Left colon (tissue), 2 donors: ENCODE measurements around the gene GRM6. TPM values are rescaled to one million over a fixed set of nuclear protein-coding genes. Genes with fewer than 3 reads are reported as not detected.

Experiments used
- ATAC-seq: fragments of 200-7000 bp; cut with Tn5 transposase; one replicate; pipeline ENCODE4 v1.9.1; 2020; ENCODE audit warnings: mild to moderate bottlenecking, moderate library complexity
- DNase-seq, 2 donors: peaks; one replicate each; pipeline ENCODE4 v3.0.0-alpha.2; 2020
- intact Hi-C, 2 donors: fragments of 100-400 bp; cut with DNase I in 1 of 2; cut with micrococcal nuclease in 1 of 2; formaldehyde crosslinking; loops; one replicate each; pipeline versions ENCODE4 v1.11.2 to v1.14.0; 2022; cut with DNase I, micrococcal nuclease
- total RNA-seq, 2 donors: library from RNA; stranded (reverse); fragmentation: NEBNext Ultra II Directional; extraction: Animal tissue kit (Norgen Biotek cat#: 25700); gene quantifications; one replicate each; pipeline ENCODE4 v1.2.1, GENCODE V29; 2021
- donor health status: DM: no; HTN: no; CAD: no.
- donor health status: DM: yes; HTN: yes; CAD: no.

GRM6 gene
- total RNA-seq, 2 donors from 2014 or later: not detected

DNA sequence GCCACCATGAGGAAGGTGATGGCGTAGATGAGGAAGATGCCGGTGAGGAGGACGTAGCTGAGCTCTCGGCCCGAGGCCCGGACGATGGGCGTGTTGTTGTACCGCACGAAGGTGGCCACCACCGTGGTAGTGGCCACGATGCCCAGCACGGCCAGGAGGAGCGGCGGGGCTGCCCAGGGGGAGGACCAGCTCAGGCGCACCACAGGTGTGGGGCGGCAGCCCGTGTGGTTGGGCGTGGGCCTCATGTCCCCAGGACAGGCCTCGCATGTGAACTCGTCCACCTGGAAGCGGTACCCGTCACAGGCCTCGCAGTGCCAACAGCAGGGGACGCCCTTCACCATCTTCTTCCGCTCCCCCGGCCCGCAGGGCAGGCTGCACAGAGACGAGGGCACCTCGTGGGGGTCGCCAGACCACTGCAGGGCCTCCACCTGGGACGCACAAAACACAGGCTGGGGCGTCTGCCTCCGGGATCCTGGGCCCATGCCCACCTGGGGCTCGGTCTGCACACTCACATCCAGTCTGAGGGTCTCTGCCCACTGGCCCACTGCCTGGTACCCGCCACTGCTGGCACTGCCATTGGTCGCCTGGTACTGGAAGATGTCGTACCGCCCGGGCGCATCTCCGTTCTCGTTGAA, 8.7 kb downstream of the GRM6 start:
- ATAC-seq (no peak), DNase-seq (no peak)
- intact Hi-C loops: no loop called here

DNA sequence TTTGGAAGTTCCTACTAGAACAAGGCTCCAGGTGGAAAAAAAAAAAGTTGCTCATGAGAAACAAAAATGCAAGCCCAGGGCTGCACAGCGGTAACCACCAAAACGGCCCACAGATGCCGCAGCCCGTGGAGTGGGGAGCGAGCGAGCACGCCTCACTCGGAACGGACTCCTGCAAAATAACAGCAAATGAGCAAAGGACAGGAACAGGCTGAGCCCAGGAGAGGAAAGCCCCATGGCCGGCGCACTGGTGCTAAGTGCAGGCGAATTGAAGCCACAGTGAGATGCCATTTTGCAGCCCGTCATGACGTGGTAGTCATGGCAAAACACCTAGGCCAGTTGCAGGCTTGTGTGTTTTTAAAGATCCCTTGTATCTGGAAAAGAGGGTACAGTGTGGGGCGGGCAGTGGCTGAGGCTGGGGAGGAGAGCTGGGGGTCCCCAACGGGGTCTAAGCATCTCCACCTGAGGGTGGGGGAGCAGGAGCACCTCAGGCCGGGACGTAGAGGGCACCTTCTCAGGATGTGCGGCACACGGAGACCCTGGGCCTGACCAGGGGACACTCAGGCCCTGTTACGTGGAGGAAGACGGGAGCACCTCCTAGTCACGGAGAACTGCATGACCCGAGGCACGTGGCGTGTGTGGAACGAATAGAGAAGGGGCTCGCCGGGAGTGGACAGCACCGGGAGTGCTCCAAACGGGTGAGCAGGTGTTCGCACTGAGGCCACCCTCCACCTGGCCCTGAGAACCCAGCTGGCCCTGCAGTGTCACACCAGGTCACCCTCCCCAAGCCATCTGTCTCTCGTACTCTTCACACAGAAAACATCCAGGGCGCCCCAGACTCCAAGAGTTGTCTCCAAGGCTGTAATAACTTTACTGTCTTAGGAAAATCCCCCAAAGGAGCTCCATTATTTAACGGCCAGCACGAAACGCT, 10.7 kb downstream of the GRM6 start:
- DNase-seq (no peak), ATAC-seq (no peak)
- intact Hi-C loops: no loop called here

DNA sequence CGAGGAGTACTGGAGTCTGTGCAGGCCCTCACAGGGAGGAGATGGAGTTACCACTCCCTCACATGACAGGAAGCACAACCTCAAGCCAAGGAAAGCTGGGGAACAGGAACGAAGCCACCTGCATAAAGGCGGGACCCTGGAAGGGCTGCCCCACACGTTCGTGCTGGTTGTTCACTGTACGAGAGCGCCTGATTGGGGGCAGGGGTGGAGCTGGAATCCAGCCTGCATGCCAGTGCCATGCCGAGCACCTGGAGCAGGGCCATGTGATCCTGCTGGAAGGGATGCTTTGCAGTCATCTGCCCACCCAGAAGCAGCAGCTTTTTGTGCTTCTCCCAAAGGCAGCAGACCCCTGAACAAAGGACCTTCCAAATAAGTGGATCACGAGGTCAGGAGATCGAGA, 11.4 kb downstream of the GRM6 start:
- no peak for ATAC-seq
- intact Hi-C loops: no loop called here
- no peak for DNase-seq

DNA sequence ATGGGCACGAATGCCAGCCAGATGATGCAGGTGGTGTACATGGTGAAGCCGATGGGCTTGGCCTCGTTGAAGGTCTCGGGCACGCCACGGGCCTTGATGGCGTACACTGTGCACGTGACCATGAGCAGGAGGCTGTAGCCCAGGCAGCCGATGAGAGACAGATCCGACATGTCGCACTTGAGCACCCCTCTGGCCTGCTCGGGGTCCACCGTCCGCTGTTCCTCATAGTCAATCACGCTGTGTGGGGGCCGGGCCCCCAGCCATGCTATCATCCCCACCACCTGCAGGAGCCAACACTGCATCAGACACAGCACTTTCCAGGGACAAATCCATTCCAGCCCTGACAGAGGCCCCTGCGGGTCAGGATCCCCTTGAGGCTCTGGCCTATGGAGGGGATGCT, 12.2 kb downstream of the GRM6 start:
- intact Hi-C loops: no loop called here
- ATAC-seq (no peak), DNase-seq (no peak)

DNA sequence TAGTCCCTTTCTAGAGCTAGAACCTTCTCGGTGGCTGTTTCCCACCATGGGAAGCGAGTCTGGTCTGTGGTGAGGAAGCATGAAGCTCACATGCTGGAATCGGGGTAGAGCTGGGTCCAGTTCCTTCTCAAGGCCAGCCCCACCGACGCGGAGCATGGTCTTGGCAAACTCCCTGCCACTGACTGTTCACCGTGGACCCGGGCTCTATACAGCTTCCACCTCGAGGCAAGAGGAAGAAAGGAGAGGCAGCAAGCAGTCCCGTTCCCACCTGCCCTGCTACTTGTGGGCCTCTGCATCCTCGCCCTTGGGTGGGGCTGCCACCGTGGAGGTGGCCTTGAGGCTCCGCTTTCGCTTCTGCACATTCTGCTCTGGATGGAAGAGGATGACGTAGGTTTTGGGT, 13.7 kb downstream of the GRM6 start:
- intact Hi-C loops: no loop called here

DNA sequence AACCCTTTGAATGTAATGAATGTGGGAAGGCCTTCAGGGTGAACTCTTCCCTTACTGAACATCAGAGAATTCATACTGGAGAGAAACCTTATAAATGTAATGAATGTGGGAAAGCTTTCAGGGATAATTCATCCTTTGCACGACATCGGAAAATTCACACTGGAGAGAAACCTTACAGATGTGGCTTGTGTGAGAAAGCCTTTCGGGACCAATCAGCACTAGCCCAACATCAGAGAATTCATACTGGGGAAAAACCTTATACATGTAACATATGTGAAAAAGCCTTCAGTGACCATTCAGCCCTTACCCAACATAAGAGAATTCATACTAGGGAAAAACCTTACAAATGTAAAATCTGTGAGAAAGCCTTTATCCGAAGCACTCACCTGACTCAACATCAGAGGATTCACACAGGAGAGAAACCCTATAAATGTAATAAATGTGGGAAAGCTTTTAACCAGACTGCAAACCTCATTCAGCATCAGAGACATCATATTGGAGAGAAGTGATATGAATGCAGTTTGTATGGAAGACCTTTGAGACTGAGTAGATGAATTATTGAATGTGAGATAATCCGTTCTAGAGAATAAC, 29.6 kb downstream of the GRM6 start:
- ATAC-seq (no peak), DNase-seq (no peak)
- intact Hi-C loops: no loop called here

More for the DNA sequence above, 13.7 kb downstream of the GRM6 start:
- ATAC-seq: no peak
- no peak for DNase-seq

DNA sequence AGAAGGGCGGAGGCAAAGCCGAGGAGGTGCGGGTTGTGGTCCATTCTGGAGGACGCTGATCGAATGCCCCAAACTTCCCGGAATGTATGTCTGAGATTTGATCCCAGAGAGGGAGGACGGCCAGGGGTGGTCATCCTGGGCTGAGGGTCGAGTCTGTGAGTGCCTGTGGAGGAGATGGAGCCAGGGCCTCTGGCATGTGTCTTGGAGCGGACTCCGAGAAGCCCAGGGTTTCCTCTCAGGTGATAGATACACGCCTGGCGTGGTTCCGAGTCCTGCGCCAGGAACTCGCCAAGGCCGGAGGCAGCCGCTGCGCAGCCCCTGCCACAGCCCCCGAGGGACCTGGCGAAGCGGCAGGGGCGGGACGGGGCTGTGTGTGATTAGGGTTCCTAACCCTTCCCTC, 53.8 kb downstream of the GRM6 start:
- peak; percentile 27 for ATAC-seq
- DNase-seq: peak in 1 of 2 donors; percentile 12

DNA sequence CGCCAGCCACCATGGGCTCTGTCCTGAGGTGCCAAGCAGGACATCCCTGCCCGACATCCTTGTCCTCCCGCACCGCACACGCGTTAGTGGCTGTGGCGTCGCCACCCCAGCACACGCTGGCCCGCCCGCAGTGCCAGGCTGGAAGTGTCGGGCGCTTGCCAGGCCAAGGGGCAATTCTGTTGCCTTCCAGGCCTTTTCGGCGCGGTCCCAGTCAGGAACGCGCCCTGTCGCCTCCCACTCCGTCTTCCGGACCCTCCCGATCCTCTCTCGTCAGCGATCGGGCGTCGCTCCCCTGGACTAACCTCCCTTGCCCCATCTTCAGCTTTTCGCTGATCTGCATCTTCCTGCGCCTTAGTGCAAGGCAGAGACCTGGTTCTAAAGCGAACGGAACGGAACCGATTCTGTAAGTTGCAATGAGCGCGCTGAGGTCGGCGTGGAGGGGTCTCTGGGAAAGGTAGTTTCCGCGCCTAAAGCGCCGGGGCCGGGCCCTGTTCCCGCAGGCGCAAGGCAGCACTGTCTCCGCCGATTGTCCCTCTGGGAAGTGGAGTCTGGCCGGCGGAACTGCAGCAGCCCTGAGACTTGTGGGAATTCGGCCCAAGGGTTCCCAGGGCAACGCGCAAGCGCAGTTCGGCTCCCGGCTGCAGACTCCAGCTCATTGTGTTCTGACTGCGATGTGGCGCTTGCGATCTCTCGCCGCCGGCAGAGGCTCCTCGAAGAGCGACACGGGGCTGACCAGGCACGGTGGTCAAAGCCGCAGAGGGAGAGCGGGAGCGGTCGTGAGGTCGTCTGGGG, 54.4 kb downstream of the GRM6 start, which contains the start of gene ZNF454:
Gene ZNF454, plus strand, starts transcription at position 630 of the 792 bp plus-strand sequence. CDS start 1,594 bp downstream, outside the sequence.
- intact Hi-C loops: no loop called here
- DNase-seq (peak; percentile 83 to 87), ATAC-seq (peak; percentile 99)

More for the DNA sequence above, 53.8 kb downstream of the GRM6 start:
- intact Hi-C loops: no loop called here

DNA sequence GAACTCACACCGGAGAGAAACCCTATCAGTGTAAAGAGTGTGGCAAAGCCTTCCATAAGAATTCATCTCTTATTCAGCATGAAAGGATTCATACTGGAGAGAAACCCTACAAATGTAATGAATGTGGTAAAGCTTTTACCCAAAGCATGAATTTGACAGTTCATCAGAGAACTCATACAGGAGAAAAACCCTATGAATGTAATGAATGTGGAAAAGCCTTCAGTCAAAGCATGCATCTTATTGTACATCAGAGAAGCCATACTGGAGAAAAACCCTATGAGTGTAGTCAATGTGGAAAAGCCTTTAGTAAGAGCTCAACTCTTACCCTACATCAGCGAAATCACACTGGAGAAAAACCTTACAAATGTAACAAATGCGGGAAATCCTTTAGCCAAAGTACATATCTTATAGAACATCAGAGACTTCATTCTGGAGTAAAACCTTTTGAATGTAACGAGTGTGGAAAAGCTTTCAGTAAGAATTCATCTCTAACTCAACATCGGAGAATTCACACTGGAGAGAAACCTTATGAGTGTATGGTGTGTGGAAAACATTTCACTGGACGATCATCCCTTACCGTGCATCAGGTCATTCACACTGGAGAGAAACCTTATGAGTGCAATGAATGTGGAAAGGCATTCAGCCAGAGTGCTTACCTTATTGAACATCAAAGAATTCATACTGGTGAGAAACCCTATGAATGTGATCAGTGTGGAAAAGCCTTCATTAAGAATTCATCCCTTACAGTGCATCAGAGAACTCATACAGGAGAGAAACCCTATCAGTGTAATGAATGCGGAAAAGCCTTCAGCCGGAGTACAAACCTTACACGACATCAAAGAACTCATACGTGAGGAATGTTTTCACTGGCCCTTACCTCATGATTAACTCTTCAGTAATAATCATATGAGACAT, 63.0 kb downstream of the GRM6 start:
- no peak for ATAC-seq
- intact Hi-C loops: no loop called here

More for the DNA sequence above, 63.0 kb downstream of the GRM6 start:
- no peak for DNase-seq

Other genes with a start within 250 kb of the GRM6 start
- 10 to 100 TPM in 1 of 2 donors, 1 to 10 TPM in 1; 9.8 to 10.4 TPM for gene ZNF354B, start 135.4 kb downstream of the GRM6 start, total RNA-seq
- 1 to 10 TPM in 1 of 2 donors, under 1 TPM in 1; 0.95 to 1.1 TPM for gene ZFP2, start 99.4 kb downstream of the GRM6 start, total RNA-seq
- gene ZNF454, start 54.1 kb downstream of the GRM6 start, total RNA-seq: 1 to 10 TPM in 1 of 2 donors, under 1 TPM in 1; 0.70 to 1.3 TPM
- gene ZNF879, start 28.5 kb upstream of the GRM6 start, total RNA-seq: 1 to 10 TPM; 2.7 to 4.3 TPM
- 1 to 10 TPM; 1.1 to 1.7 TPM for gene ZNF354C, start 65.1 kb upstream of the GRM6 start, total RNA-seq